CD4-positive, alpha-beta T cell treated with Interleukin-1 beta for 1 hour (primary cell): ENCODE measurements around the gene ATP11A.

Source experiments
- DNase-seq, 2 donors: peaks; one replicate each; pipeline ENCODE4 v3.0.0-alpha.2; 2020 to 2022

The ATP11A gene

DNA sequence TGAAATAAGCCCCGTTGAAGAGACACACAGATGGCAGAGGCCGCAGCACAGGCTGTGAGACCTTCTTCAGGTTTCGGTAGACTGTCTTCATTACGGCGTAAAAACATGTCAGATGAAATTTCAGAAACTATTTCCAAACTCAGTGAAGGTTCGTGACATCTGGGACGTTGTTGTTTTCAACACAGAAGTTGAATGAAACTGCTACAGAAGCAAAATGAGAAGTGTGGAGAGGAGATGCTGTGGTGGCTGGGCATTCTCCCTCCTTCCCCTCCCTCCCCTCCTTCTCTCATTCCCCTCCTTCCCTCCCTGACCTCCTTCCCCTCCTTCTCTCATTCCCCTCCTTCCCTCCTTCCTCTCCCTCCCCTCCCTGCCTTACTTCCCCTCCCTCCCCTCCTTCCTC lies 113.6 kb downstream of the ATP11A start:
- DNase-seq, result no peak

DNA sequence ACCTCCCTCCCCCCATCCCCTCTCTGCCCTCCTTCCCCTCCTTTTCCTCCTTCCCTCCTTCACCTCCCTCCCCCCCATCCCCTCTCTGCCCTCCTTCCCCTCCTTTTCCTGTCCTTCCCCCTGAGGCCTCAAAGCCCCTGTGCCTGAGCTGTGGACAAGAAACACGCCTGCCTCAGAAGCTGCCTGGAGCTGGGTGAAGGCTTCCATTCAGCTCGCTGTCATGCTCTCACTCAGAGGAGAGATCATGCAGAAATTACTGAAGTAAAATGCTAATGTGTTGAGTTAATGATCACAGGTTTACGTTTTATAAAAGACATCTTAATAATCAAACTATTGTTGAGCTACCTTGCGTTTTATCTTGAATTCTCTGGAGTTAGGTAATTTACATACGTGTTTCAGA lies 114.5 kb downstream of the ATP11A start:
- DNase-seq, result no peak

DNA sequence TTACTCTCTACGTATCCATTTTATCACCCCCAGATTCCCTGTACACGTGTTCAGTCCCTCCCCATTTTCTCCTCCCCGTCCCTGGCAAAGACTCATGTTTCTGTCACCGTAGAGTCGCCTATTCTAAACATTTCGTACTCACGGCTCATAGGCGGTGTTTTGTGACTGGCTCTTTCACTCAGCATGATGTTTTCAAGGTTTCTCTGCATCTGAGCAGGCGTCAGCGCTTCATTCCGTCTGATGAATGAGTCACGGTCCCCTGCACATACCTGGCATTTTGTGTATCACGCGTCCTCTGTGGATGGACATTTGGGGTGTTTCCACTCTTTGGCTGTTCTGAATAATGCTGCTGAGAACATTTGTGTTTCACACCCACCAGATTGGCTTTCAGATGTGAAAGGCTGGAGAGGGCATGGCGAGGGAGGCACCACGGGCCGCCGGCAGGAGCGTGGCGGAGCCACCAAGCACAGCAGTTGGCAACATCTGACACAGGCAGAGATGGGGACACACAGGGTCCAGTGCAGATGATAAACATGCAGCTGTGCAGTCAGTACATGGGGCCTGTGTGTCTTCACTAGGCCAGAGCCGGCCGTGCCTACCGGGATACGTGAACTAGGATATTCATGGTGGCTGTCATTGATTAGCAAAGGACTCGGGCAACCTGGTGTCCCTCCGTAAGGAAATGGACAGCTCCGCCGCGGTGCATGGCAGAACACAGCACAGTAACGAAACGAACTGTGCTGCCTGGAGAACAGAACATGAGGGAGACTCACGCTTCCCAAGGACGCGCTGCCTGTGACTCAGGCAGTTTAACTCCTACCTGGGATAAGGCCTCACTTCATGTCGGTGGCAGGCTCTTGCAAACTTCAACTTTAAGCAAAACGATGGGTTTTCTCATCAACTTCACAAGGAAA lies 117.2 kb downstream of the ATP11A start:
- no peak for DNase-seq

DNA sequence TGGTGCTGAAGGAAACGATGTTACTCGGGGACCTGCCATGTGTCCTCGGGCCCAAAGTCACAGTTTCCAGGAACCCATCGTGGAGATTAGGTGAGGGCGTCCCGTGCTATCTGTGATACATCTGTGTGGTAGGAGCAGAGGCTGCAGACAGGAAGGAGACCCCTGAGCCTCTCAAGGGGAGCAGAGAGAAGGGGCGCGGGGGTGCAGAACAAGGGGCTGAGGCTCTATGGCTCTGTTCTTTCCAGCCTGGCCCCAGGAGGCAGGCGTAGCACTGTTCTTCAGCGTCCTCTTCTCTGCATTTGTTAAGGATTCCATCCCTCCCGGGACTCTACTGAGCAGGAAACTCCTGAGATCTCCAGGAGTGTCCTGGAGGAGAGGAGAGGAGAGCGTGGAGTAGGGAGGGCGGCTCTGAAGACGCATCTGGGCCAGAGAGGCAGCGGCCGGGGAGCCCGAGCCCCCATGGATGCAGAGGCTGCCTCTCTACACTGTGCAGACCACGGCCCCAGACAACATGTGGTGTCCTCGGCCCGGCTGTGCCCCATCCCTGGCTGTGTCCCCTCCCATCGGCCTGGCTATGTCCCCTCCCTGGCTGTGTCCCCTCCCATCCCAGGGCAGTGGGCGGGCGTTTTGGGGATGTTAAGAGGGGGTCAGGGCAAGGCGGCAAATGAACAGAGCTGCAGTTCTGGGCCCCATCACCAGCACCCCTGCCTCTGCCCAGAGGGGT lies 118.0 kb downstream of the ATP11A start:
- DNase-seq, result no peak

DNA sequence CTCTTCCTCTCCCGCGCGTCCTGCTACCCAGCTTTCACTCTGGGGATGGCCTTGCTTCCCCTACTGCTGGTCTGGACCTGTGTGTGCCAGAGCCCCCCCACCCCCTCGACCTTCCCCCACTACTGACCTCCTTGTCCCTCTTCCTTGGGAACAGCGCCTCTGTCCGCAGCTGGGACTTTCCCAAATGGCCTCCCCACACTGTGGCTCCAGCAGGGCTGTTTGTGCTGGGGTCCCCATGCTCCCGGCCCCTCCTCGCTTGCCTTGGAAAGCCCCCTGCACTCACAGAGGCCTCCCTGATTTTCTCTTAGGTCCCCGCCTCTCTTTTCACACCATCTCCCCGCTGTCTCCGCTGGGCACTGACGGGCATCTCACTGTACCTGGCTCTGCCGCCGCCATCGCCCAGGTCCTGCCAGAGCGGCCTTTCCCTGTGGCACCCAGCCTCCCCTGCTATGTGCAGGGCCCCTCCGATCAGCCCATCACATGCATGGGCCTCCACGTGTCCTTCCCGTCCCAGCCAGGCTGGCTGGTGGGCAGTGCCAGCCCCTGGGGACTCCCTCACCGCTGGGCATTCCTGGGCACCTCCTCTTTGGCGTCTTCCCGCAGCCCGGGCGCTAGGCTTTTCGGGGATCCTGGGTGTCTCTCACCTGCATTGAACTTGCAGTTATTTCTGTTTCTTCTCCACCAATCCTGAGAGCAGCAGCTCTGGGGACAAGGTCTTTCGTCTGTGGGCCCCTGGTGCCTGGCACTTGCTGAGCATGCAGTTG lies 118.7 kb downstream of the ATP11A start:
- DNase-seq, result no peak

DNA sequence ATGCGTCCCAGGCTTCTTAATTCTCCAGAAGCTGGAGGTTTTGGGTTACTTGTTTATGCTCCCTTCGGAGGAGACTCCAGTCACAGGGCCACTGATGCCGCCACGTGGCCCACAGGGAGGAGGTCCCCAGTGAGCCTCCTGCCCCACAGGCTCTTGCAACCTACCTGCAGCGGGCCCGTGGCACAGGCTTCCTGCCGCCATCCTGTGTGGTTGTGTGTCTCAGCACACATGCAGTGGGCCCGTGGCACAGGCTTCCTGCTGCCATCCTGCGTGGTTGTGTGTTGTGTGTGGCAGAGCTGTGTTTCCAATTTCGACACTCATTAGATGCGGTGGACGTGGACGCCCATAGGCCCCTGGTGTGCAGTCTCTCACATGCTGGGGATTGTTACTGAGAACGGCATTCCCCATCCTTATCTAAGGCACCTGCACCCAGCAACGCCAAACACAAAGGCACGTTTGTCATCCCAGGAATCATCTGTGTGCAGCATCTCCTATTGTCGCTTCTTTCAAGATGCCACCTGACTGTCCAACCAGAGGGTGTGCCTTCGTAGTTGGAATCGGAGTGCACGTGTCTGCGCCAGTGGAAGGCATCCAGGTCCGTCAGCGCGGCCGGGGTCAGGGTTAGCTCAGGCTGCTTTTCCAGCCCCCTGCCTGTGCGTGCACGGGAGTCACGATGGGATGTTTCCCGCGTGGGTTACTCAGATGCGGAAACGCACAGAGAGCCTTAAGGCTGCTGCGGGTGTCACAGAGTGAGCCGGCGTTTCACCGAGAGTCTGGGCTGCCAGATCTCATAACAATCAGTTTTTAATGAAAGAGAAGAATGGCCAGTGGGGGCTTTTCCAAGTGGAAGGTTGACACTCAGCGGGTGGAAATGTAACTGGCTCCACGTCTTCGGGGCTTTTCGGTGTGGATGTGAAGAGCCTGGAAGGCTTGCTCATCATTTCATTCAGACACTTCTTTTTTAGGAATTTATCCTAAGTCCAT lies 119.8 kb downstream of the ATP11A start:
- DNase-seq, result no peak

DNA sequence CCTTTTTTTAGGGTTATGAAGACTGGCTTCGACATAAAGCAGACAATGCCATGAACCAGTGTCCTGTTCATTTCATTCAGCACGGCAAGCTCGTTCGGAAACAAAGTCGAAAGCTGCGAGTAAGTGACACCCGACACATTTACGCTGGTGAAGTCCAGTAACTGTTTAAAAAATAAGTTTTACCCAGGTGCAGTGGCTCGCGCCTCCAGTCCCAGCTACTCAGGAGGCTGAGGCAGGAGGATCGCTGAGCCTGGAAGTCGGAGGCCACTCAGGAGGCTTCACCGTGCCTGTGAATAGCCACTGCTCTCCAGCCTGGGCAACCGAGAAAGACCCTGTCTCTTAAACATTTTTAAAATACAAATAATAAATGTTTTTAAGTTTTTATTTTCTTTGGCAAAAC lies 120.8 kb downstream of the ATP11A start:
- no peak for DNase-seq

DNA sequence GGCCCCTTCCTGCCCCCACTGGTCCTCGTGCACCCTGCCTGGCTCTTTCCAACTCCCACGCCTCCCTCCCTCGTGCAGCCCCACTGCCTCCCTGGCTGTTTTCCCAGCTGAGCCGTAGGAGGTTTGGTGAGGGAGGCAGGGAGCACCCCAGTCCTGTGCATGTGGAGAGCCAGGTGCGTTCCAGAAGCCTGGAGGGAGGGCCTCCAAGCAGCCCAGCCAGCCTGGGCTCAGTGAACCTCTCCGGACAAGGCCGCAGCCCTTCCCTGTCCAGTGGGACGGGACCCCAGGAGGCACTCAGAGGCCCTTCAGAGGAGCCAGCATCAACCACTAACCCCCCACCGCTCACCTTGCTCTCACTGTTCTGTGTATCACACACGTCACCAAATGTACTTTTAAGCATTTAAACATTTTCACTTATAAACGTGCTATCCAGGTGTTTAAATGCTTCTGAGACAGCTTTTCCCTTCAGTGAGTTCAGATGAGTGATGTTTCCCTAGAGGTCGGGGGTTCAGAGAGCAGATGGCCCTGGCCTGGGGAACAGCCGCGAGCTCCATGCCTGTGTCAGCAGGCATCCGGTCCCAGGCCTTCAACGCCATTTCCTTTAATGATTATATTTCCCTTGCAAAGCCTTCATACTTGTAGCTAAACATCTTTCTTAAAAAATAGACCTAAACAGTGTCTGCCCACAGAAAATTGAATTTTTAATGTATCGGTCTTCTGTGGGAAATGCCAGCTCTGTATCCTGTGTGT lies 122.6 kb downstream of the ATP11A start:
- no peak for DNase-seq

DNA sequence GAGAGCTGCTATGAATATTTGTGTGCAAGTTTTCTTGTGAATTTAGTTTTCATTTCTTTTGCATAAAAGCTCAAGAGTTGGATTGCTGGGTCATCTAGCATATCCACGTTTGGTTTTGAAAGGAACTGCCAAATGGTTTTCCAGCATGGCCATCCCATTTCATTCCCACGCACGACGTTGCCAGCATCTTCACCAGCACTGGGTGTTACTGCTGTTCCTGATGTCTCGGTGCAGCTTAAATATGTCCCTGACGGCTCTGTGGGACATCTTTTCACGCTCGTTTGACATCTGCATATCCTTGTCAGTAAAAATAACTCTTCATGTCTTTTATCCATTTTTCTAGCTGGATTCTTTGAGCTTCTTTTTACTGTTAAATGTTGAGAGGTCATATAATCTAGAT lies 123.7 kb downstream of the ATP11A start:
- no peak for DNase-seq

DNA sequence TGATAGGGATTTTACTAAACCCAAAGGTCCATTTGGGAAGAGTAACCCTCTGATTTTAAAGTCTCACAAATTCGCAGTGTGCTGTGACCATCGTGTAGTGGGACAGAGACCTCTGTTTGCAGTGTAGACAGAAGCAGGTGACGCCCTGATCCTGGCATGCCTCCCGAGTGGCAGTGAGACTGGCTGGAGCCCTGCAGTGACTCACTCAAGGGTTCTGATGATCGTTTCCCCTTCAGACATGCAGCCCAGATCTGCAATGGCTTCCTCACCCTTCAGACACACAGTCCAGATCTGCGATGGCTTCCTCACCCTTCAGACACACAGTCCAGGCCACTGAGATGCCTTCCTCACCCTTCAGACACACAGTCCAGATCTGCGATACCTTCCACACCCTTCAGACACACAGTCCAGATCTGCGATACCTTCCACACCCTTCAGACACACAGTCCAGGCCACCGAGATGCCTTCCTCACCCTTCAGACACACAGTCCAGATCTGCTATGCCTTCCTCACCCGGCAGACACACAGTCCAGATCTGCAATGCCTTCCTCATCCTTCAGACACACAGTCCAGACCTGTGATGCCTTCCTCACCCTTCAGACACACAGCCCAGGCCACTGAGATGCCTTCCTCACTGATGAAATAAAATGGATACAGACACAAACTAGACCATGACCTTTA lies 125.2 kb downstream of the ATP11A start:
- DNase-seq, result no peak

DNA sequence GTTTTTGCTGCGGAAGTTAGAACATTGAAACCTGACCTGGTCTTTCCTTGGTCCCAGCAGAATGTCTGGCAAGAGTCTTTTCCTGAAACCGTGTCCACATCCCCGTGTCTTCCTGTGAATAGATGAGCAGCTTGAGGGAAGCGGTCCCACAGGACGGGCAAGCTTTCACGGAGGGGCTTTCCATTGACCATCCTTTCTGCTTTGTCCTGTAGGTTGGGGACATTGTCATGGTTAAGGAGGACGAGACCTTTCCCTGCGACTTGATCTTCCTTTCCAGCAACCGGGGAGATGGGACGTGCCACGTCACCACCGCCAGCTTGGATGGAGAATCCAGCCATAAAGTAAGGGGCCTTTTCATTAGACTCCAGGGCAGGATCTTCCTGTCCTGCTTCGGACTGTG lies 126.0 kb downstream of the ATP11A start:
- DNase-seq, result no peak

DNA sequence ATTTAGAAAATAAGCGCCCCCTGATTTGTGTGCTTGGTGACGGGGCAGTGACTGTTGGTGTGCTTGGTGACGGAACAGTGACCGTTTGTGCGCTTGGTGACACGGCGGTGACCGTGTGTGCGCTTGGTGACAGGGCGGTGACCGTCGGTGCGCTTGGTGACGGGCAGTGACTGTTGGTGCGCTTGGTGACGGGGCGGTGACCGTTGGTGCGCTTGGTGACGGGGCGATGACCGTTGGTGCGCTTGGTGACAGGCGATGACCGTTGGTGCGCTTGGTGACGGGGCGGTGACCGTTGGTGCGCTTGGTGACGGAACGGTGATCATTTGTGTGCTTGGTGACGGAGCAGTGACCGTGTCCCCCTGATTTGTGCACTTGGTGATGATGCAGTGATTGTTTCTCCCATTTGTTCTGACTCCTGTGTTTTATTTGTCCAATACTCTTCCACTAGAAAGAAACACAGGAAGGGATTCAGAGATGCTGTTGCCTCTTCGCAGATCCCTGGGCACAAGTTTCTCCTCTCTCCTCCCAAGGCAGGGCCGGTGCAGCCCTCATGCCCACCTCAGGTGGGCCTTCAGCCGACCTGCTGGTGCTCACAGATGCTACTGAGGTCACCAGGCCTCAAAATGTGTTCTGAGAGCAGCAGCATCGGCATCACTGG lies 128.3 kb downstream of the ATP11A start:
- DNase-seq, result no peak

DNA sequence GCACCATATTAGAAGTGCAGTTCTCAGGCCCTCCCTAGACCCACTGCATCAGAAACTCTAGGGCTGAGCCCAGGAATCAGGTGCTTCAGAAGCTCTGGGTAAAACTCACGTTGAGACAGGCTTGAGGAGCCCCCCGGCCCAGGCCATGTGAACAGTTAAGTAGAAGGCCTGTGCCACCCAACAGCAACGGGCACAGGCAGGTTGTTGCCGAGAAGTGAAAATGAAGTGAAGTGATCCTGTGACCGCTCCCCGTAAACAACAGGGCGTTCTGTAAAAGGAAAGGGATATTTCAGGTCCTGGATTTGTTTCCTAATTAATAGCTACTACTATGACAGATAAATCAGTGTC lies 128.8 kb downstream of the ATP11A start:
- no peak for DNase-seq

DNA sequence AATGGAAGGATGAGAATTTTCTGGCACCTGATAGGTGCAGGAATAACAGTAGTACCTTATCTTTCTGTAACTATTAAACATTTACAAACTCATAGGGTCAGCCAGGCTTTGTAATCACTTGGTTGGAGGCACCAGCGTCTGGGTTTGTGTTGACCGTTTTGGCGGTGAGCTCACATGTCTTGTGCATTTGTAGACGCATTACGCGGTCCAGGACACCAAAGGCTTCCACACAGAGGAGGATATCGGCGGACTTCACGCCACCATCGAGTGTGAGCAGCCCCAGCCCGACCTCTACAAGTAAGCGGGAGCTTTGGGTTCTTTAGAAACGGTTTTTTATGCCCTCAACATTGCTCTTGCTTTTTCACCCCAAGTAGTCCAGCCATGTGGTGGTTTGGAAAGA lies 129.3 kb downstream of the ATP11A start:
- no peak for DNase-seq

DNA sequence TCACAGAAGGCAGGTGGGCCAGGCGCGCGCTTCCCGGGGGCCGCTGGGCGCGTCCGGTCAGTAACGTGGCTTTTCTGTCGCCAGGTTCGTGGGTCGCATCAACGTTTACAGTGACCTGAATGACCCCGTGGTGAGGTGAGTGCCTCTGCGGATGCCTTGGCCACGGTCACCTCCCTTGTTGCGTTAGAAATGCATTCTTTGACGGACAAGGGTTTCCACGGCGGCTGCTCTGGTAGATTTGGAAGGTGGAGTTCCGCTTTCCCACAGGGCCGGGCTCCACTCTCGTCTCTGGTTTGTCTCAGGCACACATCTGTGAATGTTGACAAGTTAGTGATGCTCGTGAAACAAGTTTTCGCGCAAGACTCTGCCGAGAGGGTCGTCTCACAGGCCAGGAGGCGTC lies 130.0 kb downstream of the ATP11A start:
- DNase-seq, result no peak

DNA sequence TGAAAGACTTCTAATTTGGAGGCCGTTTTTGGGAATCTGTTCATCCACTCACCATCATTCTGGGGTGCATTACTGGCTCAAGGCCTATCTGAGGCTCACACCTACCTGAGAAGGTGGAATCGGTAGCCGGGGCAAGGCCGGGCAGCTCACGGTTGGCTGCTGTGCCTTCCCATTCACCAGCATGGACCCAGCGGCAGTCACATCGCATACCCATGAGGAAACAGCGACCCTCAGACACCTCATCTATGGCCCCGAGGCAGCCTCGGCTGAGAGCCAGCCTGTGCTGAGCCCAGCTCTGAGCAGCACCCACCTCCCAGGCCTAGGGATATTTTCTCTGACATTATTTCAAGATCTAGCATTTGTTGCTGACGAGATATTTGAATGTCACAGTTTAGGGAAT lies 130.5 kb downstream of the ATP11A start:
- no peak for DNase-seq

DNA sequence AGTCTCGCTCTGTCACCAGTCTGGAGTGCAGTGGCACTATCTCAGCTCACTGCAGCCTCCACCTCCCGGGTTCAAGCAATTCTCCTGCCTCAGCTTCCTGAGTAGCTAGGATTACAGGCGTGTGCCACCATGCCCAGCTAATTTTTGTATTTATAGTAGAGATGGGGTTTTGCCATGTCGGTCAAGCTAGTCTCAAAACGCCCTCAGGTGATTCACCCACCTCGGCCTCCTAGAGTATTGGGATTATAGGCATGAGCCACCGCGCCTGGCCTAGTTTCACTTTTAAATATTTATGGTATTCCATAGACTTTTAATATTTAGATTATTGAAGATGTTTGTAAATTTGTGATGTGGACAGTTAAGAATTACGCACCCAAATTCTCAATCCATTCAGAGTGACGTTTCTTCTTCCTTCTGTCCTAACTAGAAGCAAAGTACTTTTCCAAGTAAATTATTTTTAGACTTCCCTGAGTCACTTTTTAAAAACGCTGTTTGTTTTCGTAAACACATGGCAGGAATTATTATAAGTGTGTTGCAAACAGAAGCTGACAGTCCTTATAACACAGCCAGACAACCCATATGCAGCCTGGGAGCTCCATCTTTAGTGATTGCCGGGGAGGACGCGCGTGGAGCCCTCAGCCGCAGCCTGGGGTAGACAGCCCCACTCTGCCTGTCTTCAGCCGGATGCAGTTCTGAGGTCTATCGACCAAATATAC lies 131.7 kb downstream of the ATP11A start:
- DNase-seq, result no peak

DNA sequence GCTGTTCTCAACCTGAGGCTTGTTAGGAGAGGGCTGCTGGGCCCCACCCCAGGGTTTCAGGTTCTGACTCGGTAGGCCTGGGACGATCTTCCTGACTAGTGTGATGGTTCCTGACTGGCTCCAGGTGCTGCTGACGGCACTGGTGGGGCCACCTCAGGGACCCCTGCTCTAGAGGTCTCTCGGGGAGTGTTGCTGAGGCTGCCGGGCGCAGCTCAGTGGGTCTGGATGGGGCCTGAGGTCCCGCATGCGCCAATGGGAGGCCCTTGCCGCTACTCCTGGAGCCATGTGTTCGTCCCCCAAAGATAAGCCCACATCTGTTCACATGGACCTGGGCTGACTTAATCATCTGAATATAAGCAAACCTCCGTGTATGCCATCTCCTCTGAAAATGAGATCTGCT lies 133.0 kb downstream of the ATP11A start:
- no peak for DNase-seq

DNA sequence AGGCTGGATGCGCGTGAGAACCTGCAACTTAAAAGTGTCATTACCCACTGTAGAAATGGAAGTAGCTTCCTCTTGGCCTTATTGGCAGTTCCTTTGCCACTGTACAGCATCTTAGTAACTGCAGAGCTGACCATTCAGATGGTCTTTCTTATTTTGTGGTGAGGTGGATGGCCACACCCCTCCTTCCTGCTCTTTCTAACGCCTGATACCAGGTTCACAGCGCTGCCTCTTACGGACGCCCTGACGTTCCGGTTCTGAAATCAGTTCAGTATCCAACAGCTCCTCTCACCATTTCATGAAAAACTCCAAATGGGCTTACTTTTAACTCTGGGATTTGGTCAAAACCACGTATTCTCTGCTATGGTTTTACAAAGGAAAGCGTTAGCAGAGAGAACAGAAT lies 134.6 kb downstream of the ATP11A start:
- DNase-seq, result no peak

DNA sequence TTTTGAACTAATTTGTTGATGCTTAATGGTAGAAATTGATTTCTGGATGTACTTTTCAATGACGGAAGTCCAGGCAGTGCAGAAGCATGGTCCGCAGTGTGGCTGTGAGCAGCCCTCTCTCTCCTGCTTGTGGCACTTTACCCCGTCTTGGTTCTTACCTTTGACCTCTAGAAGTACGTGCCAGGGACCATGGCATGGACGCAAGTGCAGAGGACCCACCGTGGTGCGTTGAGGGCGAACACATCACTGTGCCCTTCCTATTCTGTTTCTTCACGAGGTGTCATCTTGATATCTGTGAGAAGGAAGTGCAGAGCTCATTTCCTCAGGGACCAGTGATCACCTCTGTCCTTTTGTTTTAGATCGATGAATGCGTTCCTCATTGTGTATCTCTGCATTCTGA lies 135.2 kb downstream of the ATP11A start:
- DNase-seq, result no peak
